GM23248 (cell line): ENCODE data around the gene PHLDB3. TPM values are rescaled to one million over a fixed set of nuclear protein-coding genes. Genes with fewer than 3 reads are reported as not detected.
A peak's percentile ranks its signal among the peaks of the same experiment; 100 is the strongest.
"Not testable (repeated sequence)": the region's sequence is repeated elsewhere in the genome, so short reads cannot be mapped to it uniquely, and the experiment has no call there.

Source experiments
- DNase-seq: peaks from one replicate; pipeline ENCODE4 v3.0.0-alpha.2; 2015
- H2AFZ ChIP-seq: fragments of 200-600 bp; sonication (generic); 2 replicates; pipeline ENCODE4 v1.6.1; 2016; ENCODE audit warnings: antibody characterized with exemption
- H3F3A ChIP-seq: fragments of 200-600 bp; sonication (generic); 2 replicates; pipeline ENCODE4 v1.6.1; 2016; ENCODE audit warnings: mild to moderate bottlenecking, antibody characterized with exemption, mixed run types; ENCODE audit not compliant: insufficient read depth
- H3K27ac ChIP-seq: fragments of 200-600 bp; sonication (generic); 2 replicates; pipeline ENCODE4 v1.5.1; 2016; ENCODE audit warnings: mild to moderate bottlenecking
- H3K27me3 ChIP-seq: fragments of 200-600 bp; sonication (generic); replicated peaks from 2 replicates; pipeline ENCODE4 v1.6.1; 2016; ENCODE audit warnings: mild to moderate bottlenecking; ENCODE audit not compliant: insufficient read depth
- H3K36me3 ChIP-seq: fragments of 200-600 bp; sonication (generic); 2 replicates; pipeline ENCODE4 v1.6.1; 2016; ENCODE audit warnings: low read depth, mild to moderate bottlenecking
- H3K4me1 ChIP-seq: fragments of 200-600 bp; sonication (generic); 2 replicates; pipeline ENCODE4 v1.6.1; 2016; ENCODE audit warnings: mild to moderate bottlenecking; ENCODE audit not compliant: insufficient read depth
- H3K4me2 ChIP-seq: fragments of 200-600 bp; sonication (generic); one replicate; pipeline ENCODE4 v1.6.1; 2016; ENCODE audit warnings: mild to moderate bottlenecking; ENCODE audit not compliant: unreplicated experiment
- H3K4me3 ChIP-seq: fragments of 200-600 bp; sonication (generic); 2 replicates; pipeline ENCODE4 v1.5.1; 2016; ENCODE audit warnings: mild to moderate bottlenecking
- H3K79me2 ChIP-seq: fragments of 200-600 bp; sonication (generic); 2 replicates; pipeline ENCODE4 v1.6.1; 2016; ENCODE audit warnings: mild to moderate bottlenecking; ENCODE audit not compliant: insufficient read depth
- H3K9ac ChIP-seq: fragments of 200-600 bp; sonication (generic); 2 replicates; pipeline ENCODE4 v1.6.1; 2016; ENCODE audit warnings: mild to moderate bottlenecking
- H3K9me2 ChIP-seq: fragments of 200-600 bp; sonication (generic); 2 replicates; pipeline ENCODE4 v1.6.1; 2016; ENCODE audit warnings: mixed run types, mild to moderate bottlenecking, moderate library complexity; ENCODE audit not compliant: insufficient read depth
- H3K9me3 ChIP-seq: fragments of 200-600 bp; sonication (generic); one replicate; pipeline ENCODE4 v1.6.1; 2017; ENCODE audit warnings: low read depth
- H4K20me1 ChIP-seq: fragments of 200-600 bp; sonication (generic); 2 replicates; pipeline ENCODE4 v1.6.0; 2016; ENCODE audit not compliant: insufficient read depth
- EZH2 ChIP-seq: fragments of 200-600 bp; sonication (generic); IDR thresholded peaks from 2 replicates; pipeline ENCODE4 v1.6.1; 2018; ENCODE audit warnings: antibody characterized with exemption, mild to moderate bottlenecking; ENCODE audit not compliant: insufficient read depth, poor library complexity, severe bottlenecking
- EZH2phosphoT487 ChIP-seq: fragments of 200-600 bp; sonication (generic); IDR thresholded peaks from 2 replicates; pipeline ENCODE4 v1.6.1; 2018; ENCODE audit warnings: antibody characterized with exemption, moderate library complexity, mild to moderate bottlenecking, low read depth; ENCODE audit not compliant: insufficient read depth
- WGBS, 2 experiments: methylation state at CpG; one replicate each; pipeline ENCODE4 v1.1.6; 2015 to 2017; ENCODE audit warnings: low lambda C conversion rate in 2 of 2, low coverage in 1 of 2; ENCODE audit errors: missing lambda C conversion rate in 2 of 2; 5-methylcytosine and 5-hydroxymethylcytosine counted together
- in situ Hi-C: fragments of 300-500 bp; cut with MboI; formaldehyde crosslinking; loops from 2 replicates; pipeline ENCODE4 v1.15.0; 2020
- polyA plus RNA-seq: library from polyadenylated mRNA; unstranded; fragments of >200 nt; fragmentation: Nextera tagmentation; extraction: Ambion mirVana; gene quantifications from 2 replicates; pipeline ENCODE4 v1.2.1, GENCODE V29; 2016
- total RNA-seq: library from RNA; depleted of rRNA; stranded (reverse); fragments of >200 nt; shearing (Covaris generic); gene quantifications from 2 replicates; pipeline ENCODE4 v1.2.3, GENCODE V29; 2014

Gene PHLDB3
- total and polyA plus RNA-seq, 2 experiments from 2014 or later, result 4.6 to 5.6 TPM

GRCh38 chr19:43519436-43520088 lies 15.0 kb upstream of the PHLDB3 start:
- Histone ChIP-seq H3K36me3 (peaks cover 14% of the 10 kb centered on the region), H4K20me1 (no peaks in the 10 kb centered on the region), H3K4me2 (peak overlapping the region; percentile 8), H2AFZ (no peak overlapping the region), H3K9me3 (no peaks in the 10 kb centered on the region), H3K4me3 (no peak overlapping the region), H3K9ac (no peak overlapping the region), H3F3A (0 out of 2 replicates have a peak, but pooled peaks cover 5% of the 10 kb centered on the region), H3K9me2 (no peaks in the 10 kb centered on the region), H3K27me3 (no peaks in the 10 kb centered on the region), H3K27ac (peak overlapping the region; percentile 54), H3K79me2 (peaks cover 80% of the 10 kb centered on the region), H3K4me1 (peaks cover 26% of the 10 kb centered on the region)
- in situ Hi-C loops, result loop anchor here (5.0 kb wide), 1 partner anchor 72 kb away; no protein-coding TSS in a partner anchor
- peak; percentile 94 for DNase-seq
- 38 to 42% methylated on average over 10 of the region's 10 CpGs for WGBS, 2 experiments
- TF ChIP-seq EZH2phosphoT487 (no peak), EZH2 (no peak)

- Histone ChIP-seq H3K4me3 (no peak overlapping the region), H3K9ac (no peak overlapping the region), H3K4me1 (peaks cover 13% of the 10 kb centered on the region; the same call in 1 of the 2 replicates), H4K20me1 (no peaks in the 10 kb centered on the region), H3K36me3 (peaks cover 15% of the 10 kb centered on the region), H3K9me3 (no peaks in the 10 kb centered on the region), H3K4me2 (no peak overlapping the region), H3K27me3 (no peaks in the 10 kb centered on the region), H3F3A (0 out of 2 replicates have a peak, but pooled peaks cover 5% of the 10 kb centered on the region), H3K27ac (no peak overlapping the region), H3K9me2 (no peaks in the 10 kb centered on the region), H2AFZ (no peak overlapping the region), H3K79me2 (peaks cover 65% of the 10 kb centered on the region)
- in situ Hi-C loops, result loop anchor here (5.0 kb wide), 1 partner anchor 71 kb away; no protein-coding TSS in a partner anchor
- no peak for TF ChIP-seq EZH2
- peak; percentile 19 for DNase-seq
- 51 to 52% methylated on average over 4 of the region's 4 CpGs for WGBS, 2 experiments
Observed at GRCh38 chr19:43518051-43518450, 13.5 kb upstream of the PHLDB3 start.

GRCh38 chr19:43512399-43512798 lies 7.9 kb upstream of the PHLDB3 start:
- DNase-seq, H3F3A ChIP-seq, H4K20me1 ChIP-seq, H3K27me3 ChIP-seq, H3K4me3 ChIP-seq, H3K9me2 ChIP-seq, H3K4me2 ChIP-seq, H2AFZ ChIP-seq, H3K9me3 ChIP-seq, H3K9ac ChIP-seq, H3K4me1 ChIP-seq, in situ Hi-C loops, H3K27ac ChIP-seq: not testable (repeated sequence)
- Histone ChIP-seq H3K79me2 (peaks cover 24% of the 10 kb centered on the region), H3K36me3 (peaks cover 38% of the 10 kb centered on the region)

- H3K4me1 ChIP-seq, result no peaks in the 10 kb centered on the region
- in situ Hi-C loops, result no loop called here
- no peak overlapping the region for H3K9ac ChIP-seq
Observed at GRCh38 chr19:43511324-43511723, 6.8 kb upstream of the PHLDB3 start.

More at GRCh38 chr19:43511324-43511723, 6.8 kb upstream of the PHLDB3 start:
- Histone ChIP-seq H3K4me3 (no peak overlapping the region), H3K27ac (no peak overlapping the region), H3K4me2 (no peak overlapping the region), H3K9me2 (no peaks in the 10 kb centered on the region), H3K9me3 (no peaks in the 10 kb centered on the region), H3K79me2 (peaks cover 14% of the 10 kb centered on the region), H4K20me1 (no peaks in the 10 kb centered on the region), H3K27me3 (no peaks in the 10 kb centered on the region), H2AFZ (no peak overlapping the region), H3K36me3 (peaks cover 38% of the 10 kb centered on the region), H3F3A (peaks cover 8% of the 10 kb centered on the region; the same call in 1 of the 2 replicates)
- no peak for DNase-seq
- TF ChIP-seq EZH2phosphoT487 (no peak), EZH2 (no peak)
- 93 to 96% methylated on average over 5 of the region's 5 CpGs for WGBS, 2 experiments
